Stimulated activated CD4-positive, alpha-beta T cell treated with anti-CD3 and anti-CD28 coated beads, Interleukin-1b, Interleukin-23, amount 100 ng/mL, for 24 hours (primary cell): ENCODE data around the gene SETD1B.
A peak's percentile ranks its signal among the peaks of the same experiment; 100 is the strongest.

Experiments used
- DNase-seq, 4 experiments: peaks; one replicate each; pipeline ENCODE4 v3.0.0-alpha.2; 2020; ENCODE audit warnings: low read depth in 4 of 4, low spot score in 1 of 4

SETD1B gene

GRCh38 chr12:121795034-121795968 is 8.5 kb upstream of the SETD1B start:
- DNase-seq: peak in 2 of 4 experiments; percentile 77

- no peak for DNase-seq
These were observed 6.7 kb upstream of the SETD1B start for GRCh38 chr12:121796855-121797751.

- no peak for DNase-seq
These were observed 5.6 kb upstream of the SETD1B start for GRCh38 chr12:121797937-121798786.

DNA sequence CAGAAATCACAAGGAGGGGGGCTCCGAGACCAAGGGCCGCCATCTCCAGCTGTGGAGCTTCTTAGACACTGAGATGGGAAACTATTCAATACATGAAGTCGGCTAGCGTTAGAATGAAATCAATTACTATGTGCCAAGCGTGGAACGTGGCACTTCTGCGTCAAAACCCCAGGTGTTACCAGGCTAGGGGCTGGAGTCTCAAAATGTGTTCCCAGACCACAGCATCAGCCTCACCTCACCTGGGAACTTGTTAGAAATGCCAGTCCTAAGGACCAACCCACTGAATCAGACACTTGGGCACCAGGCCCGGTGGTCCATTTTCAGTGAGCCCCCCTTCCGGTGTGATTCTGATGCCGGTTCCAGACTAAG is 5.0 kb upstream of the SETD1B start:
- DNase-seq: no peak

GRCh38 chr12:121799156-121799841 is 4.5 kb upstream of the SETD1B start:
- no peak for DNase-seq

- DNase-seq: peak in 3 of 4 experiments; percentile 69 to 85 (median 79)
These were observed 3.7 kb upstream of the SETD1B start for GRCh38 chr12:121799842-121800693.

- DNase-seq: no peak
These were observed 2.9 kb upstream of the SETD1B start for GRCh38 chr12:121800694-121801594.

- DNase-seq: no peak
These were observed 2.0 kb upstream of the SETD1B start for GRCh38 chr12:121801595-121802484.

GRCh38 chr12:121802485-121802842 is 1.3 kb upstream of the SETD1B start:
- DNase-seq: no peak

- peak in 3 of 4 experiments; percentile 69 to 83 (median 80) for DNase-seq
These were observed 738 bp upstream of the SETD1B start for GRCh38 chr12:121802843-121803698.

DNA sequence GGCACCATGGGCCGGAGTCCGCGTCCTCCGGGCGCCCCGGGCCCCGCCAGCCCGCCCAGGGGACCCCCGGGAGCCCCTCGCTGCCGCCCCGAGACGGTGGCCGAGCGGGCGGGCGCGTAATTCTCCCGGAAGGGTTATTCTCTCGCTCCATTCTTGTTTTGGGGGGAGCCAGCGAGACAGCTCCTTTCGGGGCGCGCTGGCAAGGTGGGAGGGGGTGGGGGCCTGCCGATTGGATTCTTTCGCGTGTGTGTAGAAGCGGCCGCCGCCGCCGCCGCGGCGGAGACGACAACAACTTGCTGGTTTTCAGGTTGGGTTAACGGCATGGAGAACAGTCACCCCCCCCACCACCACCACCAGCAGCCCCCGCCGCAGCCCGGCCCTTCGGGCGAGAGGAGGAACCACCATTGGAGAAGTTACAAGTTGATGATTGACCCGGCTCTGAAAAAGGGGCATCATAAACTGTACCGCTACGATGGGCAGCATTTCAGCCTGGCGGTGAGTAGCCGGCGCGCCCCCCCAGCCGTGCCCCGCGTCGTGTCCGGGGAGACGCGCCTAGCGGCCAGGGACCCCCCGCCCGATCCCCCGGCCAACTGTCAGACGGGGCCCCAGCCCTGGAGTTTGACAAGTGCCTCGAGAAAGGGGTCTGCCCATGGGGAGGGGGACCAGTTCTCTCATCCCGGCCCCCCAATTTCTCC is 755 bp downstream of the SETD1B start:
- no peak for DNase-seq

- DNase-seq: no peak
These were observed 1.6 kb downstream of the SETD1B start for GRCh38 chr12:121805171-121806008.

DNA sequence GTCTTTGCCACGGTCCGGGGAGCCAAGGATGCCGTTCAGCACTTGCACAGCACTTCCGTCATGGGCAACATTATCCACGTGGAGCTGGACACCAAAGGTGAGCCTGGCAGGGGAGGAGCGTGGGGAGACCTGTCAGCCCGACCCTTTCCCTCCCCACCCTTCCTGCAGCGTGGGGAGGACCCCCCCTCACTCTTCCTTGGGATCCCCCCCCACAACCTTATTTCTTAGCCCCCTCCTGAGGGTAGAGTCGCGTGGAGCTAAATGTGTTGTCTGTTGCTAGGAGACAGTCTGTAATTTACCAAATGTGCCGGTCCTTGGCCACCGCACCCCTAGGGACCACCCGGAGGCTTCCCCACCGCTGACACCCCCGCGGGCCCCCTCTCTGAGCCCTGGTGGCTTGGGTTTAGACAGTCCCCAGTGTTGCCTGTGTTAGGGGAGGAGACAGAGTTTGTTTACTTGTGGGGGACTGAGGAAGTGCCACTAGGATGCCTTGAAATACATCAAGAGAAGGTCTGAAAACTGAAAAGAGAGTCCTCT is 2.3 kb downstream of the SETD1B start:
- DNase-seq: no peak

DNA sequence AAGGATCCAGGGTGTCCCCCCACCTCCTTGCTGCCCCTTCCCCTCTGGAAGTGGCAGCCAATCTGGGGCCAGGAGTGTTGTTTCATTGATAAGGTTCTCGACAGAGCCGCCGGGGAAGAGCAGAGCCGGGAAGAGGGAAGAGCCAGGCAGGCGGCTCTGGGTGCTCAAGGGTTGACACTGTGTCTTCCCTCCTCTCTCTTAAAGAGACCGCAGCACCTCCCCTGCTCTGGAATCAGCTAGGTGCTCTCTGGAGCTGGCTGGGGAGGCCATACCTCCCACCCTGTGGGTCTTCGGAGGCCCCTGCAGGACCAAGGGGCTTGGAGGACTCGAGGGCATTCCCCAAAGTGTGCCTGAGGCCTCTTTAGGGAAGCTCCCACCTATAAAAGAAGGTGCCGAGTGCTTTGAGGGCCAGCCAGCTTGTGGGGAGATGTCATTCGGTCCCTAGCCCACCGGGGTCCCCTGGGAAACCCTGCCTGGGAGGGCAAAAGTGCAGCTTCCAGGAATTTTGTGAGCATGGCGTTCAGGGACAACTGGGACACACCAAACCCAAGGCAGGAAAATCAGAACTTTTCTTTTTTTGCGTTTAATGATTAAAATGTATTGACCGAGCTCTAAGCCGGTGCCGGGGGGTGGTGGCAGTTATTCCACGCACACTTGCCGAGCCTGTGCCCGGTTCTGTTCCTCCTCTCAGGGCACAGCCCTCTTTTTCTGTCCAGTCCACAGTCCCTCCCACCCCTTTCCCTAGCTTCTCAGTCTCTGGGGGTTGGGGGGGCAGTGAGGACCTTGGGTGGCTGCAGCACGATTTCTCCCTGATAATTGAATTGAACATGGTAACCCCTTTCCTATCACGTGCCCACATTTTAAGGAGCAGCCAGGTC is 3.0 kb downstream of the SETD1B start:
- DNase-seq: no peak
